ENCODE results near the gene BTD. TPM values are rescaled to one million over a fixed set of nuclear protein-coding genes. Genes with fewer than 3 reads are reported as not detected.

Gene BTD
- total and polyA plus RNA-seq, 10 of the 15 experiments (the other 5 are each of a cell fraction or from before 2014, with no cell fraction given), result 3.4 to 10.3 (median 5.0) TPM

GRCh38 chr3:15637131-15637951 is 35.8 kb downstream of the BTD start:
- POLR2A ChIA-PET, result interaction anchor here (0.6 to 2.9 kb wide), 8 partner anchors 9 to 175 kb away, joined by 3 to 9 read pairs (median 4); no protein-coding TSS in a partner anchor
- H3K36me3 ChIP-seq (ENCODE audit: control insufficient read depth in 2 of 2, insufficient read depth in 2 of 2, low read length in 1 of 2), result no peaks in the 10 kb centered on the region
- peak overlapping the region; percentile 30 for H2AFZ ChIP-seq (ENCODE audit: control insufficient read depth, low read depth, low read length)
- FAIRE-seq (peak; percentile 38), DNase-seq (ENCODE audit: low read depth, low spot score) (peak; percentile 58), ATAC-seq (peak; percentile 80)
- H3K9me3 ChIP-seq (replicated peaks; ENCODE audit: control insufficient read depth, insufficient read depth, low read length), result peaks cover 6% of the 10 kb centered on the region; the same call in 2 of the 3 replicates
- no peaks in the 10 kb centered on the region for H3K27me3 ChIP-seq (replicated peaks in 1 of 2; ENCODE audit: control insufficient read depth in 2 of 2, insufficient read depth in 2 of 2, low read length in 1 of 2)
- RAD21 ChIA-PET (ENCODE audit: unreplicated experiment), result interaction anchor here (0.8 to 2.5 kb wide), 11 partner anchors 10 to 174 kb away, joined by 3 to 13 read pairs (median 4); partner anchors contain the start of gene ANKRD28
- SMC1A ChIA-PET (ENCODE audit: uncharacterized antibody, unreplicated experiment), result interaction anchor here (0.7 to 14.5 kb wide), 15 partner anchors 11 to 172 kb away, joined by 3 to 362 read pairs (median 3); no protein-coding TSS in a partner anchor
- H3K79me2 ChIP-seq (ENCODE audit: control insufficient read depth, insufficient read depth, low read length), result no peaks in the 10 kb centered on the region
- intact Hi-C loops (cut with micrococcal nuclease; ENCODE audit: unreplicated experiment) (loop anchor here (5.0 to 10.0 kb wide), 2 partner anchors 220 to 537 kb away; partner anchors contain the start of gene GALNT15), in situ Hi-C loops (cut with MboI) (loop anchor here (5.0 kb wide), 1 partner anchor 170 kb away; no protein-coding TSS in a partner anchor)
- no peak overlapping the region for H3K9ac ChIP-seq (ENCODE audit: control insufficient read depth, insufficient read depth, low read length)
- H3K27ac ChIP-seq (ENCODE audit: control insufficient read depth, insufficient read depth), result peak overlapping the region; percentile 58
- WGBS (ENCODE audit: insufficient coverage, insufficient replicate concordance, low lambda C conversion rate, missing lambda C conversion rate), result 26% methylated on average over 7 of the region's 7 CpGs
- no peaks in the 10 kb centered on the region for H4K20me1 ChIP-seq (ENCODE audit: control insufficient read depth, insufficient read depth)
- H3K4me1 ChIP-seq (ENCODE audit: control insufficient read depth, insufficient read depth, low read length), result peaks cover 32% of the 10 kb centered on the region
- no peak overlapping the region for H3K4me3 ChIP-seq
- CTCF ChIA-PET, result interaction anchor here (1.1 to 1.7 kb wide), 3 partner anchors 9 to 76 kb away, joined by 3 to 7 read pairs (median 4); no protein-coding TSS in a partner anchor
- H3K4me2 ChIP-seq (ENCODE audit: control insufficient read depth, insufficient read depth), result peak overlapping the region; percentile 64
- BruUV-seq (replicated peaks), result TSS peak; percentile 83
- TF ChIP-seq RBBP5 (conservative IDR thresholded peaks at IDR 0.05), result no peak
- TF ChIP-seq SIX5 (IDR thresholded peaks at IDR 0.05; ENCODE audit: low read depth, low read length, severe bottlenecking), result no peak
- TF ChIP-seq EP300 (IDR thresholded peaks at IDR 0.05; ENCODE audit: borderline replicate concordance in 1 of 2, control insufficient read depth in 1 of 2, low read depth in 2 of 2, low read length in 2 of 2), result peak in 1 of 2 experiments; percentile 57; a peak in 1 of 4 replicates
- TF ChIP-seq IKZF1 (conservative IDR thresholded peaks at IDR 0.05), result peak; percentile 87
- no peak for TF ChIP-seq BMI1 (IDR thresholded peaks at IDR 0.05; ENCODE audit: borderline replicate concordance)
- TF ChIP-seq PBX3 (IDR thresholded peaks at IDR 0.05; ENCODE audit: insufficient replicate concordance, low read depth, low read length), result no peak
- 0 out of 2 replicates have a peak, but pooled peaks have one; percentile 4 for TF ChIP-seq MEF2A (IDR thresholded peaks at IDR 0.05; ENCODE audit: insufficient read depth, low read depth, low read length)
- TF ChIP-seq JUNB (IDR thresholded peaks at IDR 0.05), result peak; percentile 37
- TF ChIP-seq CREB1 (IDR thresholded peaks at IDR 0.05; ENCODE audit: low read depth), result peak; percentile 71
- 0 out of 2 replicates have a peak, but pooled peaks have one; percentile 15 for TF ChIP-seq NBN (IDR thresholded peaks at IDR 0.05)
- peak; percentile 68 to 76 for TF ChIP-seq IKZF2 (IDR thresholded peaks at IDR 0.05)
- 0 out of 4 replicates have a peak, but pooled peaks of 1 of the 2 experiments have one; percentile 27 for TF ChIP-seq ETV6 (conservative IDR thresholded peaks at IDR 0.05 in 1 of 2, IDR thresholded peaks at IDR 0.05 in 1 of 2; ENCODE audit: borderline replicate concordance in 1 of 2, low read depth in 1 of 2)
- peak; percentile 64; the same call in 1 of the 2 replicates for TF ChIP-seq CREM (IDR thresholded peaks at IDR 0.05; ENCODE audit: low read depth)
- peak; percentile 76 for TF ChIP-seq EED (IDR thresholded peaks at IDR 0.05; ENCODE audit: low read depth)
- TF ChIP-seq MTA2 (IDR thresholded peaks at IDR 0.05; ENCODE audit: low read depth), result peak; percentile 72
- peak; percentile 60; the same call in 1 of the 2 replicates for TF ChIP-seq TCF12 (IDR thresholded peaks at IDR 0.05; ENCODE audit: low read depth, low read length)
- TF ChIP-seq NR2C1 (IDR thresholded peaks at IDR 0.05), result 0 out of 2 replicates have a peak, but pooled peaks have one; percentile 4
- 0 out of 2 replicates have a peak, but pooled peaks have one; percentile 40 for TF ChIP-seq FOXM1 (IDR thresholded peaks at IDR 0.05; ENCODE audit: low read depth, low read length)
- no peak for TF ChIP-seq SREBF2 (IDR thresholded peaks at IDR 0.05; ENCODE audit: low read length)
- peak; percentile 81 for TF ChIP-seq ATF7 (IDR thresholded peaks at IDR 0.05; ENCODE audit: low read depth)
- TF ChIP-seq BHLHE40 (IDR thresholded peaks at IDR 0.05; ENCODE audit: borderline replicate concordance in 1 of 2, low read depth in 2 of 2, low read length in 1 of 2), result peak in 1 of 2 experiments; percentile 18; a peak in 1 of 4 replicates
- TF ChIP-seq NR2F1 (conservative IDR thresholded peaks at IDR 0.05), result peak; percentile 60; the same call in 1 of the 2 replicates
- 0 out of 2 replicates have a peak, but pooled peaks have one; percentile 66 for TF ChIP-seq TCF3 (IDR thresholded peaks at IDR 0.05; ENCODE audit: borderline replicate concordance, insufficient read depth, low read depth, low read length)
